CD4-positive, CD25-positive, alpha-beta regulatory T cell (primary cell): ENCODE data around the gene SDHB. TPM values are rescaled to one million over a fixed set of nuclear protein-coding genes. Genes with fewer than 3 reads are reported as not detected.

Experiments used
- ATAC-seq, 2 donors: fragments of 150-1000 bp; cut with Tn5 transposase; one replicate each; pipeline ENCODE4 v1.10.0; 2021; ENCODE audit warnings: low read depth in 2 of 2, moderate number of reproducible peaks in 2 of 2, moderate library complexity in 1 of 2
- DNase-seq, 3 donors: peaks; one replicate each; pipeline versions ENCODE4 v3.0.0 to v3.0.0-alpha.2; 2012 to 2022; ENCODE audit warnings: mixed read lengths in 1 of 3
- H3K27ac ChIP-seq: one replicate; pipeline ENCODE4 v1.7.0; 2013; ENCODE audit warnings: mild to moderate bottlenecking, low read length; ENCODE audit not compliant: insufficient read depth, poor library complexity, severe bottlenecking
- H3K27me3 ChIP-seq: one replicate; pipeline ENCODE4 v1.7.0; 2013; ENCODE audit warnings: low read length; ENCODE audit not compliant: control insufficient read depth, insufficient read depth
- H3K36me3 ChIP-seq: one replicate; pipeline ENCODE4 v1.7.0; 2013; ENCODE audit warnings: mild to moderate bottlenecking, low read length, moderate library complexity; ENCODE audit not compliant: control insufficient read depth, insufficient read depth
- H3K4me1 ChIP-seq: 2 replicates; pipeline ENCODE4 v1.7.0; 2013; ENCODE audit warnings: mild to moderate bottlenecking, low read length; ENCODE audit not compliant: insufficient read depth, control insufficient read depth, poor library complexity, severe bottlenecking
- H3K4me3 ChIP-seq: one replicate; pipeline ENCODE4 v1.7.0; 2013; ENCODE audit warnings: low read depth, mild to moderate bottlenecking, low read length, moderate library complexity
- H3K9me3 ChIP-seq, 2 experiments: 1 replicate in 1 of 2; 2 replicates in 1 of 2; pipeline ENCODE4 v1.7.0; 2013; ENCODE audit warnings: low read length in 2 of 2, mild to moderate bottlenecking in 1 of 2, moderate library complexity in 1 of 2; ENCODE audit not compliant: control insufficient read depth in 2 of 2
- H3K27ac Mint-ChIP-seq, 3 donors: one replicate each; pipeline ENCODE4 v1.8.0; 2020 to 2022; ENCODE audit warnings: mild to moderate bottlenecking in 3 of 3, mixed read lengths in 3 of 3, moderate library complexity in 2 of 3
- H3K27me3 Mint-ChIP-seq: one replicate; pipeline ENCODE4 v1.8.0; 2022; ENCODE audit warnings: mild to moderate bottlenecking, mixed read lengths
- H3K36me3 Mint-ChIP-seq: one replicate; pipeline ENCODE4 v1.8.0; 2020; ENCODE audit warnings: mixed read lengths
- H3K4me1 Mint-ChIP-seq, 4 donors: one replicate each; pipeline ENCODE4 v1.8.0; 2020 to 2022; ENCODE audit warnings: mixed read lengths in 4 of 4, mild to moderate bottlenecking in 1 of 4
- H3K4me3 Mint-ChIP-seq, 4 donors: one replicate each; pipeline ENCODE4 v1.8.0; 2020 to 2022; ENCODE audit warnings: mild to moderate bottlenecking in 4 of 4, mixed read lengths in 4 of 4, moderate library complexity in 3 of 4
- H3K9me3 Mint-ChIP-seq, 7 donors: one replicate each; pipeline ENCODE4 v1.8.0; 2020 to 2022; ENCODE audit warnings: mixed read lengths in 7 of 7, mild to moderate bottlenecking in 3 of 7, moderate library complexity in 2 of 7
- polyA plus RNA-seq, 4 donors: library from polyadenylated mRNA; unstranded; fragments of 300-500 nt; fragmentation: Illumina TruSeq; gene quantifications; one replicate each; pipeline ENCODE4 v1.2.3, GENCODE V29; 2021
- total RNA-seq: library from RNA; stranded (reverse); gene quantifications from one replicate; pipeline ENCODE4 v1.2.3, GENCODE V29; 2022

Gene SDHB
- total and polyA plus RNA-seq, 5 donors from 2014 or later: 65.5 to 207 (median 153) TPM

GRCh38 chr1:17001760-17002523, 51.9 kb downstream of the SDHB start:
- H3K4me3 Mint-ChIP-seq: no peak overlapping the region
- H3K27me3 Mint-ChIP-seq: no peaks in the 10 kb centered on the region
- Histone ChIP-seq H3K27me3 (no peaks in the 10 kb centered on the region), H3K36me3 (peaks cover 37% of the 10 kb centered on the region), H3K27ac (no peak overlapping the region), H3K4me3 (no peak overlapping the region), H3K4me1 (no peaks in the 10 kb centered on the region), H3K9me3 (no peaks in the 10 kb centered on the region)
- no peak overlapping the region for H3K27ac Mint-ChIP-seq
- ATAC-seq (no peak), DNase-seq (no peak)
- H3K9me3 Mint-ChIP-seq: no peaks in the 10 kb centered on the region
- H3K36me3 Mint-ChIP-seq: peaks cover 17% of the 10 kb centered on the region
- H3K4me1 Mint-ChIP-seq: peaks cover 0 to 2% (median 0%) of the 10 kb centered on the region in 4 donors

GRCh38 chr1:16999863-17000262, 54.0 kb downstream of the SDHB start:
- Histone ChIP-seq H3K4me1 (no peaks in the 10 kb centered on the region), H3K9me3 (no peaks in the 10 kb centered on the region), H3K4me3 (no peak overlapping the region), H3K36me3 (peaks cover 36% of the 10 kb centered on the region), H3K27me3 (no peaks in the 10 kb centered on the region), H3K27ac (no peak overlapping the region)
- Mint-ChIP-seq H3K4me3 (no peak overlapping the region), H3K4me1 (peaks cover 0 to 2% (median 0%) of the 10 kb centered on the region in 4 donors), H3K9me3 (no peaks in the 10 kb centered on the region), H3K27me3 (no peaks in the 10 kb centered on the region), H3K27ac (no peak overlapping the region), H3K36me3 (peaks cover 24% of the 10 kb centered on the region)
- ATAC-seq (no peak), DNase-seq (no peak)

DNA sequence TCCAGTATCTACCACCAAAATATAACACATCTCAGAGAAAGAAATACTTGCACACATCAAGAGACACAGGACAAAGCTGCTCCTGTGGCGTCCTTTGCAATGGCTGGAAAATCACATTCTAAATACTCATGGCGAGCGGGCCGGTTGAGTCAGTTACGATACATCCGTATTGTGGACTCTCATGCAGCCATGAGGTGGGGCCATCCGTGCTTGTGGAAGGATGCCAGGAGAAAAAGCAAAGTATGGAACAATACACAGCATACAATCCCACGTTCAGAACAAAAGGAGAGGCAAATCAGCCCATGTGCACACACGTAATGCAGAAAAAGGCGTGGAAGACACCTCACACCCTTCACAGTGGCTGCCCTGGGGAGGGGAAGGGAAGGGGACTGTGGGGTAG, 55.2 kb downstream of the SDHB start:
- H3K9me3 Mint-ChIP-seq: no peaks in the 10 kb centered on the region
- H3K27me3 Mint-ChIP-seq: no peaks in the 10 kb centered on the region
- Histone ChIP-seq H3K4me1 (no peaks in the 10 kb centered on the region), H3K4me3 (no peak overlapping the region), H3K27me3 (no peaks in the 10 kb centered on the region), H3K9me3 (no peaks in the 10 kb centered on the region), H3K27ac (no peak overlapping the region), H3K36me3 (peaks cover 26% of the 10 kb centered on the region)
- no peak overlapping the region for H3K4me3 Mint-ChIP-seq
- H3K36me3 Mint-ChIP-seq: peaks cover 17% of the 10 kb centered on the region
- no peak overlapping the region for H3K27ac Mint-ChIP-seq
- DNase-seq: no peak
- H3K4me1 Mint-ChIP-seq: peaks cover 0 to 2% (median 0%) of the 10 kb centered on the region in 4 donors
- no peak for ATAC-seq

- Mint-ChIP-seq H3K4me3 (no peak overlapping the region), H3K27ac (no peak overlapping the region), H3K27me3 (no peaks in the 10 kb centered on the region), H3K4me1 (peaks cover 0 to 2% (median 0%) of the 10 kb centered on the region in 4 donors), H3K36me3 (peaks cover 15% of the 10 kb centered on the region), H3K9me3 (no peaks in the 10 kb centered on the region)
- Histone ChIP-seq H3K27ac (no peak overlapping the region), H3K4me1 (no peaks in the 10 kb centered on the region), H3K27me3 (no peaks in the 10 kb centered on the region), H3K36me3 (peaks cover 15% of the 10 kb centered on the region), H3K4me3 (no peak overlapping the region), H3K9me3 (no peaks in the 10 kb centered on the region)
- ATAC-seq (no peak), DNase-seq (no peak)
Observed at GRCh38 chr1:16996845-16997244, 57.0 kb downstream of the SDHB start.

DNA sequence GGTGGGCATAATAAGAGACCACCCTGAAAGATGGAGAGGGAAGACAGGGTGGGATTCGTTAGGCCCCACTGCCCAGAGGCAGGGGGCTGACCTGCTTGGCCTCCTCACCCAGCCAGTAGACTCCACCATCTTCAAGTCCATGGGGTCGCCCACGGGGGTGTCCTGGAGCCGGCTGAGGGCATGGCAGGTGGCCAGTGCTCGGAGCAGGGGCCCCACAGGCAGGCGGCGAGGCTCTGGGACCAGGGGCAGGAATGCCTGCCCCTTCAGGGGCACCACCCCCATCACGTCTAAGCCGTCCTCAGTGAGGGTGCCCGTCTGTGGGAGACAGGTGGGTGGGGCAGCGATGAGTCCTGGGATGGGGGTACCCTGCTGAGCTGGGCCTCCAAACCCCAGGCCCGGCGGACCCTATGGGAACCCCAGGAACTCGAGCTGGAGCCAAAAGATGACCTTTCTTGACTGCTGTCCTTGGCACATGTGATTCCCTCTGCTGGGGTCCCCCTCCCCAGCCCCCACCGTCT, 60.3 kb downstream of the SDHB start:
- Mint-ChIP-seq H3K27me3 (no peaks in the 10 kb centered on the region), H3K27ac (no peak overlapping the region), H3K4me3 (no peak overlapping the region), H3K9me3 (no peaks in the 10 kb centered on the region), H3K4me1 (peaks cover 0 to under 1% (median 0%) of the 10 kb centered on the region in 4 donors), H3K36me3 (peaks cover 20% of the 10 kb centered on the region)
- no peaks in the 10 kb centered on the region for H3K4me1 ChIP-seq
- H3K27ac ChIP-seq: no peak overlapping the region
- H3K27me3 ChIP-seq: no peaks in the 10 kb centered on the region
- DNase-seq (no peak), ATAC-seq (no peak)
- no peaks in the 10 kb centered on the region for H3K9me3 ChIP-seq
- H3K4me3 ChIP-seq: no peak overlapping the region
- H3K36me3 ChIP-seq: peaks cover 16% of the 10 kb centered on the region

DNA sequence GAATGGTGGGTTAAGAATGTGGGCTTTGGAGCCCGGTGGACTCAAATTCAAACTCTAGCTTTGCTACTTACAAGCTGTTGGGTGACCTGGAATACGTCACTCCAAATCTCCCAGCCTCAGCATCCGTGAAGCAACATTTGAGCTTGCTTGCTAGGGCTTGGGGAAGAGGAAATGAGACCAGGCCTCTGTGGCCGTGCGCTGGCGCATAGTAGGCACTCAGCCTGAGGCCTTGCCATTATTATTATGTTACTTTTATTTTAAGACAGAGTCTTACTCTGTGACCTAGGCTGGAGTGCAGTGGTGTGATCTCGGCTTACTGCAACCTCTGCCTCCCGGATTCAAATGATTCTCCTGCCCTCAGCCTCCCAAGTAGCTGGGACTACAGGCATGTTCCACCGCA, 61.2 kb downstream of the SDHB start:
- Histone ChIP-seq H3K4me1 (no peaks in the 10 kb centered on the region), H3K27me3 (no peaks in the 10 kb centered on the region), H3K36me3 (peaks cover 13% of the 10 kb centered on the region), H3K4me3 (no peak overlapping the region), H3K27ac (no peak overlapping the region), H3K9me3 (no peaks in the 10 kb centered on the region)
- peaks cover 16% of the 10 kb centered on the region for H3K36me3 Mint-ChIP-seq
- H3K4me1 Mint-ChIP-seq: no peaks in the 10 kb centered on the region
- H3K27ac Mint-ChIP-seq: no peak overlapping the region
- H3K4me3 Mint-ChIP-seq: no peak overlapping the region
- H3K27me3 Mint-ChIP-seq: no peaks in the 10 kb centered on the region
- DNase-seq (no peak), ATAC-seq (no peak)
- H3K9me3 Mint-ChIP-seq: no peaks in the 10 kb centered on the region

- Histone ChIP-seq H3K9me3 (no peaks in the 10 kb centered on the region), H3K27ac (no peak overlapping the region), H3K4me1 (no peaks in the 10 kb centered on the region), H3K27me3 (no peaks in the 10 kb centered on the region), H3K36me3 (peaks cover 16% of the 10 kb centered on the region), H3K4me3 (no peak overlapping the region)
- H3K4me3 Mint-ChIP-seq: no peak overlapping the region
- peaks cover 16% of the 10 kb centered on the region for H3K36me3 Mint-ChIP-seq
- no peaks in the 10 kb centered on the region for H3K27me3 Mint-ChIP-seq
- no peaks in the 10 kb centered on the region for H3K9me3 Mint-ChIP-seq
- ATAC-seq (no peak), DNase-seq (no peak)
- no peak overlapping the region for H3K27ac Mint-ChIP-seq
- H3K4me1 Mint-ChIP-seq: no peaks in the 10 kb centered on the region
Observed at GRCh38 chr1:16992102-16992501, 61.7 kb downstream of the SDHB start.

GRCh38 chr1:16991571-16991970, 62.3 kb downstream of the SDHB start:
- Mint-ChIP-seq H3K36me3 (peaks cover 16% of the 10 kb centered on the region), H3K27me3 (no peaks in the 10 kb centered on the region), H3K4me3 (no peak overlapping the region), H3K9me3 (no peaks in the 10 kb centered on the region), H3K4me1 (no peaks in the 10 kb centered on the region), H3K27ac (no peak overlapping the region)
- ATAC-seq (no peak), DNase-seq (no peak)
- H3K27ac ChIP-seq: no peak overlapping the region
- H3K4me3 ChIP-seq: no peak overlapping the region
- peaks cover 14% of the 10 kb centered on the region for H3K36me3 ChIP-seq
- H3K9me3 ChIP-seq: no peaks in the 10 kb centered on the region
- no peaks in the 10 kb centered on the region for H3K4me1 ChIP-seq
- no peaks in the 10 kb centered on the region for H3K27me3 ChIP-seq
